ENCODE data around the gene MYH14. TPM values are rescaled to one million over a fixed set of nuclear protein-coding genes. Genes with fewer than 3 reads are reported as not detected.

Gene MYH14
- polyA plus RNA-seq, 1 of the 3 experiments (the other 2 are of a cell fraction) = 0.02 TPM

DNA sequence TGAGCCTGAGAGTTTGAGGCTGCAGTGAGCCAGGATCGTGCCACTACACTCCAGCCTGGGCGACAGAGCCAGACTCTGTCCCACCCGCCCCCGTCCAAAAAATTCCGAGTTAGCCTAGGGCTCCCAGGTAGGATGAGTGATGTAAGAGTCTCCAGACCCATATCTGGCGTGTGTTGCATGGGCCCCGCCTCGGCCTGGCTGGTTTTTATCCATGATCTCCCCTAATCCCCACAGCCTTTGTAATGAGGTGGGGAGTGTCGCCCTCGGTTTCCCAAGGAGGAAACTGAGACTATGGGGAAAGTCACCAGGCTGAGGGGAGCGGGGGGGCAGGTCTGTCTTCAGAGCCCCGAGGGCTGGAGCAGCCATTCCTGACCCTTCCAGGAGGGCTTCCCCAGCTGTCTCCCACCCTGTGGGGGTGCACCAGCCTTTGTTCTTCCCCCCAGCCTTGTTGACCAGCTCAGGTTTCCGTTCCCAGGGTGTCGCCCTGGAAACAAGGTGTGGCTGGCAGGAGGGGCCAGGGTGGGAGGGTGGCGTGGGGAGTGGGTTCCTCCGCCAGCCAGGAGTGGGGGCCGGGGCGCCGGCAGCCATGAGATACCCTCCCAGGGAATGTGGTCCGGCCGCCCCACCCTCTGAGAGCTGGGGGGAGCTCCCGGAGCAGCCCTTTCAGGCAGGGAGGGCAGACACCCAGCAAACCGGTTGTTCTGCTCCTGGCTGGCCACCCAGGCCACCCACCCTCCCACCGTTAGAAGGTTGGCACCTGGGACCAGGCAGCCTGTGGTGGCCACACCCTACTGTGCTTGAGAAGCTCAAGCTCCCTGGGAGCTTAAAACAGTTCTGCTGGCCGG, 11.5 kb downstream of the MYH14 start:
- DNase-seq = no peak
- Histone ChIP-seq H4K20me1 (ENCODE audit: insufficient read depth) (no peaks in the 10 kb centered on the region), H3K36me3 (replicated peaks in 1 of 2; ENCODE audit: control insufficient read depth in 1 of 2, insufficient read depth in 2 of 2, low read length in 1 of 2) (no peaks in the 10 kb centered on the region), H3K9me3 (no peaks in the 10 kb centered on the region), H3K4me1 (ENCODE audit: control insufficient read depth in 1 of 2, insufficient read depth in 2 of 2, low read depth in 1 of 2, low read length in 1 of 2) (no peaks in the 10 kb centered on the region), H3K4me3 (ENCODE audit: low read depth in 2 of 2, low read length in 1 of 2) (no peak overlapping the region), H3K9ac (no peak overlapping the region), H3K79me2 (ENCODE audit: insufficient read depth) (no peaks in the 10 kb centered on the region), H3F3A (replicated peaks; ENCODE audit: insufficient read depth) (no peaks in the 10 kb centered on the region), H2AFZ (ENCODE audit: low read depth) (no peak overlapping the region), H3K27me3 (ENCODE audit: insufficient read depth) (peaks cover 43% of the 10 kb centered on the region; the same call in 1 of the 2 replicates), H3K4me2 (no peak overlapping the region), H3K27ac (ENCODE audit: low read depth in 2 of 2, low read length in 1 of 2) (no peak overlapping the region), H3K9me2 (no peaks in the 10 kb centered on the region)
- ChIA-PET CTCF (no interaction called here), POLR2A (no interaction called here)
- 17% methylated on average over 17 of the region's 25 CpGs for WGBS (ENCODE audit: low lambda C conversion rate)
- TF ChIP-seq GATA2 (CRISPR knock-in tag; IDR thresholded peaks at IDR 0.05) (no peak), CHD2 (IDR thresholded peaks at IDR 0.05; ENCODE audit: low read length, partially characterized antibody) (no peak), MEF2A (IDR thresholded peaks at IDR 0.05; ENCODE audit: borderline replicate concordance, low read depth) (no peak), JUND (IDR thresholded peaks at IDR 0.05) (no peak), FOXM1 (IDR thresholded peaks at IDR 0.05; ENCODE audit: low read depth) (no peak), MXI1 (IDR thresholded peaks at IDR 0.05; ENCODE audit: low read depth, low read length) (no peak), RCOR1 (IDR thresholded peaks at IDR 0.05; ENCODE audit: low read length) (no peak), TCF12 (IDR thresholded peaks at IDR 0.05) (no peak), EZH2phosphoT487 (IDR thresholded peaks at IDR 0.05; ENCODE audit: borderline replicate concordance, low read depth) (no peak), NRF1 (IDR thresholded peaks at IDR 0.05; ENCODE audit: low read depth, low read length) (no peak), TAF1 (IDR thresholded peaks at IDR 0.05; ENCODE audit: borderline replicate concordance, low read depth, low read length) (no peak), RFX5 (IDR thresholded peaks at IDR 0.05; ENCODE audit: low read length) (no peak), RXRA (IDR thresholded peaks at IDR 0.05; ENCODE audit: borderline replicate concordance, low read depth) (no peak)
- TF ChIP-seq, protein P1, sequence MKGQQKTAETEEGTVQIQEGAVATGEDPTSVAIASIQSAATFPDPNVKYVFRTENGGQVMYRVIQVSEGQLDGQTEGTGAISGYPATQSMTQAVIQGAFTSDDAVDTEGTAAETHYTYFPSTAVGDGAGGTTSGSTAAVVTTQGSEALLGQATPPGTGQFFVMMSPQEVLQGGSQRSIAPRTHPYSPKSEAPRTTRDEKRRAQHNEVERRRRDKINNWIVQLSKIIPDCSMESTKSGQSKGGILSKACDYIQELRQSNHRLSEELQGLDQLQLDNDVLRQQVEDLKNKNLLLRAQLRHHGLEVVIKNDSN (IDR thresholded peaks at IDR 0.05; ENCODE audit: borderline replicate concordance, low read depth) = no peak
- TF ChIP-seq, protein P2, sequence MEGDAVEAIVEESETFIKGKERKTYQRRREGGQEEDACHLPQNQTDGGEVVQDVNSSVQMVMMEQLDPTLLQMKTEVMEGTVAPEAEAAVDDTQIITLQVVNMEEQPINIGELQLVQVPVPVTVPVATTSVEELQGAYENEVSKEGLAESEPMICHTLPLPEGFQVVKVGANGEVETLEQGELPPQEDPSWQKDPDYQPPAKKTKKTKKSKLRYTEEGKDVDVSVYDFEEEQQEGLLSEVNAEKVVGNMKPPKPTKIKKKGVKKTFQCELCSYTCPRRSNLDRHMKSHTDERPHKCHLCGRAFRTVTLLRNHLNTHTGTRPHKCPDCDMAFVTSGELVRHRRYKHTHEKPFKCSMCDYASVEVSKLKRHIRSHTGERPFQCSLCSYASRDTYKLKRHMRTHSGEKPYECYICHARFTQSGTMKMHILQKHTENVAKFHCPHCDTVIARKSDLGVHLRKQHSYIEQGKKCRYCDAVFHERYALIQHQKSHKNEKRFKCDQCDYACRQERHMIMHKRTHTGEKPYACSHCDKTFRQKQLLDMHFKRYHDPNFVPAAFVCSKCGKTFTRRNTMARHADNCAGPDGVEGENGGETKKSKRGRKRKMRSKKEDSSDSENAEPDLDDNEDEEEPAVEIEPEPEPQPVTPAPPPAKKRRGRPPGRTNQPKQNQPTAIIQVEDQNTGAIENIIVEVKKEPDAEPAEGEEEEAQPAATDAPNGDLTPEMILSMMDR (IDR thresholded peaks at IDR 0.05) = no peak
- TF ChIP-seq, protein P3, sequence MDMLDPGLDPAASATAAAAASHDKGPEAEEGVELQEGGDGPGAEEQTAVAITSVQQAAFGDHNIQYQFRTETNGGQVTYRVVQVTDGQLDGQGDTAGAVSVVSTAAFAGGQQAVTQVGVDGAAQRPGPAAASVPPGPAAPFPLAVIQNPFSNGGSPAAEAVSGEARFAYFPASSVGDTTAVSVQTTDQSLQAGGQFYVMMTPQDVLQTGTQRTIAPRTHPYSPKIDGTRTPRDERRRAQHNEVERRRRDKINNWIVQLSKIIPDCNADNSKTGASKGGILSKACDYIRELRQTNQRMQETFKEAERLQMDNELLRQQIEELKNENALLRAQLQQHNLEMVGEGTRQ (IDR thresholded peaks at IDR 0.05; ENCODE audit: borderline replicate concordance, low read depth, low read length) = no peak
- TF ChIP-seq, protein P4, sequence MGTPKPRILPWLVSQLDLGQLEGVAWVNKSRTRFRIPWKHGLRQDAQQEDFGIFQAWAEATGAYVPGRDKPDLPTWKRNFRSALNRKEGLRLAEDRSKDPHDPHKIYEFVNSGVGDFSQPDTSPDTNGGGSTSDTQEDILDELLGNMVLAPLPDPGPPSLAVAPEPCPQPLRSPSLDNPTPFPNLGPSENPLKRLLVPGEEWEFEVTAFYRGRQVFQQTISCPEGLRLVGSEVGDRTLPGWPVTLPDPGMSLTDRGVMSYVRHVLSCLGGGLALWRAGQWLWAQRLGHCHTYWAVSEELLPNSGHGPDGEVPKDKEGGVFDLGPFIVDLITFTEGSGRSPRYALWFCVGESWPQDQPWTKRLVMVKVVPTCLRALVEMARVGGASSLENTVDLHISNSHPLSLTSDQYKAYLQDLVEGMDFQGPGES (IDR thresholded peaks at IDR 0.05; ENCODE audit: low read depth, low read length) = no peak
- TF ChIP-seq, protein P5, sequence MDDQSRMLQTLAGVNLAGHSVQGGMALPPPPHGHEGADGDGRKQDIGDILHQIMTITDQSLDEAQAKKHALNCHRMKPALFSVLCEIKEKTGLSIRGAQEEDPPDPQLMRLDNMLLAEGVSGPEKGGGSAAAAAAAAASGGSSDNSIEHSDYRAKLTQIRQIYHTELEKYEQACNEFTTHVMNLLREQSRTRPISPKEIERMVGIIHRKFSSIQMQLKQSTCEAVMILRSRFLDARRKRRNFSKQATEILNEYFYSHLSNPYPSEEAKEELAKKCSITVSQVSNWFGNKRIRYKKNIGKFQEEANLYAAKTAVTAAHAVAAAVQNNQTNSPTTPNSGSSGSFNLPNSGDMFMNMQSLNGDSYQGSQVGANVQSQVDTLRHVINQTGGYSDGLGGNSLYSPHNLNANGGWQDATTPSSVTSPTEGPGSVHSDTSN (IDR thresholded peaks at IDR 0.05) = no peak

Measured in SK-N-SH (cell line).